Stomach (tissue), 9 donors: Measurements from ENCODE around the gene GLCE. TPM values are rescaled to one million over a fixed set of nuclear protein-coding genes. Genes with fewer than 3 reads are reported as not detected.

Experiments used
- DNase-seq, 2 donors: peaks; one replicate each; pipeline versions ENCODE4 v3.0.0 to v3.0.0-alpha.2; 2013 to 2019
- H3K27ac ChIP-seq, 5 donors: fragments of 200-600 bp in 4 of 5; sonication (generic) in 4 of 5; one replicate each; pipeline ENCODE4 v1.5.1; 2013 to 2019; ENCODE audit warnings: mild to moderate bottlenecking in 1 of 5, moderate library complexity in 1 of 5
- H3K27me3 ChIP-seq, 3 donors: fragments of 200-600 bp; sonication (generic); one replicate each; pipeline ENCODE4 v1.5.1; 2017 to 2019; ENCODE audit warnings: mixed run types in 1 of 3
- H3K36me3 ChIP-seq, 4 donors: fragments of 200-600 bp; sonication (generic); 1 replicate in 3 of 4; 2 replicates in 1 of 4; pipeline ENCODE4 v1.5.1; 2016 to 2019
- H3K4me1 ChIP-seq, 4 donors: fragments of 200-600 bp; sonication (generic); one replicate each; pipeline ENCODE4 v1.5.1; 2016 to 2019
- H3K4me3 ChIP-seq, 4 donors: fragments of 200-600 bp; sonication (generic) in 3 of 4; one replicate each; pipeline ENCODE4 v1.5.1; 2016 to 2019; ENCODE audit warnings: mild to moderate bottlenecking in 1 of 4
- H3K9me3 ChIP-seq, 4 donors: fragments of 200-600 bp; sonication (generic); one replicate each; pipeline ENCODE4 v1.5.1; 2016 to 2019
- EP300 ChIP-seq: sonication (generic); formaldehyde crosslinking; IDR thresholded peaks from one replicate; pipeline ENCODE4 v1.6.1; 2017; ENCODE audit warnings: antibody characterized with exemption
- POLR2A ChIP-seq, 4 donors: fragments of 450-650 bp; IDR thresholded peaks; one replicate each; pipeline ENCODE4 v1.6.1; 2016; ENCODE audit warnings: antibody characterized with exemption in 4 of 4, control low read depth in 2 of 4, mild to moderate bottlenecking in 1 of 4, moderate library complexity in 1 of 4
- POLR2AphosphoS5 ChIP-seq, 3 donors: sonication (generic); formaldehyde crosslinking; IDR thresholded peaks; one replicate each; pipeline ENCODE4 v1.6.1; 2016; ENCODE audit warnings: antibody characterized with exemption in 3 of 3
- WGBS, 5 donors: extraction: QIAGEN DNeasy Blood & Tissue Kit in 3 of 5; methylation state at CpG; one replicate each; pipeline versions ENCODE4 v1.1.5 to v1.1.7; 2013 to 2018; 5-methylcytosine and 5-hydroxymethylcytosine counted together
- intact Hi-C: fragments of 100-400 bp; cut with DNase I; formaldehyde crosslinking; loops from one replicate; pipeline ENCODE4 v1.15.1; 2023; ENCODE audit warnings: low total_unique reads
- polyA plus RNA-seq, 3 donors: library from polyadenylated mRNA; stranded (reverse); fragments of 200-250 nt; gene quantifications; one replicate each; pipeline ENCODE4 v1.2.3, GENCODE V29; 2013
- total RNA-seq, 5 donors: library from RNA; depleted of rRNA; stranded (reverse); fragments of >200 nt; gene quantifications; one replicate each; pipeline versions ENCODE4 v1.1.0 to v1.2.3, GENCODE V29; 2014 to 2016
- TF ChIP-seq, protein P1 (sequence below), 7 experiments: fragments of 450-650 bp in 4 of 7; fragments of 200-600 bp in 3 of 7; sonication (generic) in 3 of 7; IDR thresholded peaks; one replicate each; pipeline ENCODE4 v1.5.1; 2016 to 2019; ENCODE audit warnings: antibody characterized with exemption in 7 of 7, control low read depth in 2 of 7, mild to moderate bottlenecking in 1 of 7
- donor health status: healthy with polysubstance abuse.
- donor health status: Bipolar disorder and iron deficiency.
- donor health status: healthy.

Gene GLCE
- total and polyA plus RNA-seq, 8 donors: 5.5 to 50.9 (median 22.1) TPM

DNA sequence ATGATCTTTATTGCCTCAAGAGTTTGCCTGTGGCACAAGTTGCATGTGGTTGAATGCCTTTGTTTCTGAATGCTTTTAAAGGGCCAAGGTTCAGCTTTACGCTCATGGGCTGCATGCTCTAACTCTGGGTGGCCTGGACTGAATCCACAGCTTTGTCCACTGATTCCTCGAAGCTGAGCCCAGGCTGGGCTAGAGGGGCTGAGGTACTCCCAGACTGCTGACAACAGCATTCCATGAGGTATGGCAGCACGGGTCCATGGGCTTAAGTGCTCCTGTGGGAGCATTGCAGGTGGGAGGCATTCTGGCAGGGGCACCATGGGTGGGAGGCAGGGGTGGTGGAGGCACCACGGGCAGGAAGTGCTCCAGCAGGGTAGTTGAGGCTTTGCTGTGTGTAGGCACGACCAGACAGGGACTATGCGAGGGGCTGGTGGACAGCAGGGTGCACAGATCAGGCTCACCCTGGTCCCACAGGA lies 61.6 kb downstream of the GLCE start:
- TF ChIP-seq EP300 (no peak), POLR2A (IDR thresholded peaks at IDR 0.05) (no peak), POLR2AphosphoS5 (IDR thresholded peaks at IDR 0.05) (no peak)
- TF ChIP-seq, protein P1, sequence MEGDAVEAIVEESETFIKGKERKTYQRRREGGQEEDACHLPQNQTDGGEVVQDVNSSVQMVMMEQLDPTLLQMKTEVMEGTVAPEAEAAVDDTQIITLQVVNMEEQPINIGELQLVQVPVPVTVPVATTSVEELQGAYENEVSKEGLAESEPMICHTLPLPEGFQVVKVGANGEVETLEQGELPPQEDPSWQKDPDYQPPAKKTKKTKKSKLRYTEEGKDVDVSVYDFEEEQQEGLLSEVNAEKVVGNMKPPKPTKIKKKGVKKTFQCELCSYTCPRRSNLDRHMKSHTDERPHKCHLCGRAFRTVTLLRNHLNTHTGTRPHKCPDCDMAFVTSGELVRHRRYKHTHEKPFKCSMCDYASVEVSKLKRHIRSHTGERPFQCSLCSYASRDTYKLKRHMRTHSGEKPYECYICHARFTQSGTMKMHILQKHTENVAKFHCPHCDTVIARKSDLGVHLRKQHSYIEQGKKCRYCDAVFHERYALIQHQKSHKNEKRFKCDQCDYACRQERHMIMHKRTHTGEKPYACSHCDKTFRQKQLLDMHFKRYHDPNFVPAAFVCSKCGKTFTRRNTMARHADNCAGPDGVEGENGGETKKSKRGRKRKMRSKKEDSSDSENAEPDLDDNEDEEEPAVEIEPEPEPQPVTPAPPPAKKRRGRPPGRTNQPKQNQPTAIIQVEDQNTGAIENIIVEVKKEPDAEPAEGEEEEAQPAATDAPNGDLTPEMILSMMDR (IDR thresholded peaks at IDR 0.05): no peak
- no peak for DNase-seq
- Histone ChIP-seq H3K9me3 (peaks cover 0 to 13% (median 4%) of the 10 kb centered on the region in 4 donors), H3K27me3 (no peaks in the 10 kb centered on the region), H3K27ac (no peak overlapping the region), H3K36me3 (peaks cover 0 to 7% (median 0%) of the 10 kb centered on the region in 4 donors), H3K4me1 (peaks cover 0 to 18% (median 3%) of the 10 kb centered on the region in 4 donors), H3K4me3 (no peak overlapping the region)
- intact Hi-C loops: loop anchor here (10.0 kb wide), 1 partner anchor 167 kb away; no protein-coding TSS in a partner anchor
- 87 to 98% (median 94%) methylated on average over 6 of the region's 6 CpGs for WGBS, 5 donors

DNA sequence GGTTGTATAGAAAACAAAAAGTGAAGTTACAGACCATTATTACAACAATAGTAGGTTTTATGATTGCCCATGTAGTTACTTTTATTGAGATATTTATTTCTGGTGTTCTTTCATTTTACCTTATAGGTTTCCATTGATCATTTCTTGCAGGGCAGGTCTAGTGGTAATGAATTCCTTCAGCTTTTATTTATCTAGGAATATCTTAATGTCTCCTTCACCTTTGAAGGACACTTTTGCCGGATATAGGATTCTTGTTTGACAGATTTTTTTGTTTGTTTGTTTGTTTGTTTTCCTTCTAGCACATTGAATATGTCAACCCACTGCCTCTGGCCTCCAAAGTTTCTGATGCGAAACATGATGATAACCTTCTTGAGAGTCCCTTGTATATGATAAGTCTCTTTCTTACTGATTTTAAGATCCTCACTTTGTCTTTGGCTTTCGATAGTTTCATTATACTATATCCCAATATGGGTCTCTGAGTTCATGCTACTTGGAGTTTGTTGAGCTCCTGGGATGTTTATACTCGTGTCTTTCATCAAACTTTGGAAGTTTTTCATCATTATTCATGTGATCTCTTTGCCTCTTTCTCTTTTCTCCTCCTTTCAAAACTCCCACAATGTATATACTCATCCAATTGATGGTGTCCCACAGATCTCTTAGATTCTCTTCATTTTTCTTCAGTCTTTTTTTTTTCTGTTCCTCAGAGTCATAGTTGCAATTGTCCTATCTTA lies 62.8 kb downstream of the GLCE start:
- Histone ChIP-seq H3K4me1 (peaks cover 0 to 18% (median 0%) of the 10 kb centered on the region in 4 donors), H3K36me3 (peaks cover 0 to 7% (median 0%) of the 10 kb centered on the region in 4 donors), H3K9me3 (peaks cover 0 to 13% (median 4%) of the 10 kb centered on the region in 4 donors), H3K27me3 (no peaks in the 10 kb centered on the region), H3K27ac (no peak overlapping the region), H3K4me3 (no peak overlapping the region)
- DNase-seq: no peak
- TF ChIP-seq EP300: no peak
- no peak for TF ChIP-seq POLR2AphosphoS5 (IDR thresholded peaks at IDR 0.05)
- no peak for TF ChIP-seq POLR2A (IDR thresholded peaks at IDR 0.05)
- intact Hi-C loops: loop anchor here (10.0 kb wide), 1 partner anchor 168 kb away; no protein-coding TSS in a partner anchor
- 90 to 95% (median 93%) methylated on average over 4 of the region's 4 CpGs for WGBS, 5 donors

DNA sequence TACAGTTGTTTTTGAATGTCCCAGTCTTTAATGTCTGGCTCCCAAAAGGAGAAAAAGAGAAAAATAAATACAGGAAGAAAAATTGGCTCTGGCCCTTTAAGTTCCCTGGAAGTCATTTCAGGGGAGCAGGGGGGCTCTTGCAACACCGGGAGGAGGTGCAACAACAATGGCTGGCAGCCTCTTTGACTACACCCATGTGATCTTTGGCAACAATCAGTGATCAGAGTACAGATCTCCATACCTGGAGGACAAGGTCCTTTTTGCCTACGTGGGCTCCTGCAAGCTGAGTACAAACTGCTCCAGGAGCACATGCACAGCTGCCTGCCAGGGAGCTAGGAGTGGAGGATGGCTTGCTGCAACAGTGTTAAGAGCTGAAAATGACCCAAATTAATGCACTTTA lies 63.9 kb downstream of the GLCE start:
- 13 to 39% (median 24%) methylated on average over 2 of the region's 2 CpGs for WGBS, 5 donors
- H3K4me3 ChIP-seq: no peak overlapping the region
- no peaks in the 10 kb centered on the region for H3K27me3 ChIP-seq
- peaks cover 0 to 13% (median 4%) of the 10 kb centered on the region in 4 donors for H3K9me3 ChIP-seq
- peak overlapping the region in 3 of 5 donors; percentile 28 to 52 (median 36) for H3K27ac ChIP-seq
- DNase-seq: peak; percentile 58 to 66
- H3K36me3 ChIP-seq: peaks cover 0 to 16% (median 4%) of the 10 kb centered on the region in 4 donors
- H3K4me1 ChIP-seq: peaks cover 0 to 18% (median 0%) of the 10 kb centered on the region in 4 donors
- intact Hi-C loops: loop anchor here (10.0 kb wide), 1 partner anchor 170 kb away; no protein-coding TSS in a partner anchor
- TF ChIP-seq POLR2AphosphoS5 (IDR thresholded peaks at IDR 0.05): peak in 2 of 3 donors; percentile 28 to 77
- TF ChIP-seq, protein P1 (IDR thresholded peaks at IDR 0.05): no peak
- TF ChIP-seq EP300: no peak

DNA sequence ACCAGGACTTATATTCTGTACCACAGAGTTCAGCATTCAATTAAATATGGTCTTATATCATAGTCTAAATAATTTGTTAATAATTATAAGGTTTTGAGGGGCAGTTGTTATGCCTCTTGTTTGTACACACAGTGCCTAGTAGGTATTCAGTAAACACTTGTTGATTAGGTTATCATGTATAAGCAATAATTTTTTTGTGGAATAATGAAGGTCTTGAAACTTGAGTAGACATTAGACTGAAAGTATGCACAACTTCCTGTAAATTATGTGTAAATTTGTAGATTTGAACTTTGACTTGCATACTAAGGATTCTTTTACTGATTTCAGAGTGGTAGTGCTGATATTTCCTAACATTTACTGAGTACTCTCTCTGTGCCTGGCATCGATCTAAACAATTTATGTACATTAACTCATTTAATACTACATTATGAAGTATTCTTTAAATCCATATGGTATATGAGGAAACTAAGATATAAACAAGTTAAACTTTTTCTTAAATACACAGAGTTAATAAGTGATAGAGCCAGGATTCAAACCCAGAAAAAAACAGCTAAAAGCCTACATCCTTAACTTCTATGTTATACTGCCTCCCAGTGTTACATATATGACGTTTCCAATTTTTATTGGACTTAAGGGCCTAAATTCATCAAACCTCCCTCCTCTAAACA lies 65.1 kb downstream of the GLCE start:
- intact Hi-C loops: loop anchor here (10.0 kb wide), 1 partner anchor 171 kb away; no protein-coding TSS in a partner anchor
- peak in 1 of 2 donors; percentile 44 for DNase-seq
- no peak overlapping the region for H3K4me3 ChIP-seq
- H3K27ac ChIP-seq: peak overlapping the region in 1 of 5 donors; percentile 36
- H3K27me3 ChIP-seq: no peaks in the 10 kb centered on the region
- H3K36me3 ChIP-seq: peaks cover 0 to 22% (median 5%) of the 10 kb centered on the region in 4 donors
- peaks cover 0 to 13% (median 4%) of the 10 kb centered on the region in 4 donors for H3K9me3 ChIP-seq
- TF ChIP-seq, protein P1 (IDR thresholded peaks at IDR 0.05): peak in 2 of 7 experiments; percentile 9 to 27
- TF ChIP-seq EP300: no peak
- H3K4me1 ChIP-seq: peaks cover 0 to 18% (median 0%) of the 10 kb centered on the region in 4 donors
- 33 to 44% (median 43%) methylated on average over 2 of the region's 2 CpGs for WGBS, 5 donors
